Gastroesophageal sphincter (tissue), 4 donors: ENCODE data around the gene C9orf153. TPM values are rescaled to one million over a fixed set of nuclear protein-coding genes. Genes with fewer than 3 reads are reported as not detected.

ENCODE experiments used
- ATAC-seq: fragments of 150-250 bp; one replicate; pipeline ENCODE4 v1.9.1; 2016; ENCODE audit warnings: mild to moderate bottlenecking, moderate library complexity
- H3K27ac ChIP-seq, 4 donors: fragments of 200-600 bp; sonication (generic) in 3 of 4; 1 replicate in 3 of 4; 2 replicates in 1 of 4; pipeline ENCODE4 v1.5.1; 2016 to 2019
- H3K27me3 ChIP-seq: fragments of 200-600 bp; sonication (generic); one replicate; pipeline ENCODE4 v1.5.1; 2019
- H3K36me3 ChIP-seq, 2 donors: fragments of 200-600 bp; sonication (generic); one replicate each; pipeline ENCODE4 v1.5.1; 2019; ENCODE audit warnings: control low read depth in 1 of 2
- H3K4me1 ChIP-seq, 3 donors: fragments of 200-600 bp; sonication (generic); 1 replicate in 2 of 3; 2 replicates in 1 of 3; pipeline ENCODE4 v1.5.1; 2016 to 2019; ENCODE audit warnings: control low read depth in 2 of 3
- H3K4me3 ChIP-seq, 2 donors: fragments of 200-600 bp; sonication (generic); one replicate each; pipeline ENCODE4 v1.5.1; 2019; ENCODE audit warnings: mild to moderate bottlenecking in 1 of 2, moderate library complexity in 1 of 2
- H3K9me3 ChIP-seq, 3 donors: fragments of 200-600 bp; sonication (generic); one replicate each; pipeline ENCODE4 v1.5.1; 2017 to 2019; ENCODE audit warnings: control low read depth in 2 of 3
- EP300 ChIP-seq: sonication (generic); formaldehyde crosslinking; IDR thresholded peaks from one replicate; pipeline ENCODE4 v1.6.1; 2017; ENCODE audit warnings: antibody characterized with exemption, mild to moderate bottlenecking
- POLR2A ChIP-seq, 2 donors: fragments of 450-650 bp; IDR thresholded peaks; one replicate each; pipeline ENCODE4 v1.6.1; 2017; ENCODE audit warnings: antibody characterized with exemption in 2 of 2, mild to moderate bottlenecking in 2 of 2, moderate library complexity in 1 of 2
- POLR2AphosphoS5 ChIP-seq: sonication (generic); formaldehyde crosslinking; IDR thresholded peaks from one replicate; pipeline ENCODE4 v1.6.1; 2017; ENCODE audit warnings: antibody characterized with exemption
- WGBS, 2 donors: methylation state at CpG; one replicate each; pipeline ENCODE4 v1.1.5; 2018; ENCODE audit warnings: low coverage in 1 of 2; 5-methylcytosine and 5-hydroxymethylcytosine counted together
- total RNA-seq, 4 donors: library from RNA; depleted of rRNA; stranded (reverse); fragments of >200 nt; gene quantifications; one replicate each; pipeline ENCODE4 v1.1.0, GENCODE V29; 2016
- TF ChIP-seq, protein P1 (sequence below), 4 experiments: fragments of 200-600 bp in 2 of 4; fragments of 450-650 bp in 2 of 4; sonication (generic) in 1 of 4; IDR thresholded peaks; one replicate each; pipeline ENCODE4 v1.5.1; 2017 to 2019; ENCODE audit warnings: antibody characterized with exemption in 4 of 4, mild to moderate bottlenecking in 2 of 4, moderate library complexity in 2 of 4

C9orf153 gene
- total RNA-seq, 4 donors from 2014 or later = 0.31 to 0.54 (median 0.47) TPM; not detected in 1

- Histone ChIP-seq H3K9me3 (no peaks in the 10 kb centered on the region), H3K4me1 (peaks cover 0 to 29% (median 7%) of the 10 kb centered on the region in 3 donors), H3K27ac (no peak overlapping the region), H3K4me3 (no peak overlapping the region), H3K27me3 (no peaks in the 10 kb centered on the region), H3K36me3 (peaks cover 6 to 45% of the 10 kb centered on the region in 2 donors)
- no peak for ATAC-seq
- WGBS, 2 donors = 79 to 97% methylated on average over 4 of the region's 4 CpGs
- TF ChIP-seq EP300 = no peak
- no peak for TF ChIP-seq POLR2AphosphoS5
- no peak for TF ChIP-seq POLR2A (IDR thresholded peaks at IDR 0.05)
- TF ChIP-seq, protein P1, sequence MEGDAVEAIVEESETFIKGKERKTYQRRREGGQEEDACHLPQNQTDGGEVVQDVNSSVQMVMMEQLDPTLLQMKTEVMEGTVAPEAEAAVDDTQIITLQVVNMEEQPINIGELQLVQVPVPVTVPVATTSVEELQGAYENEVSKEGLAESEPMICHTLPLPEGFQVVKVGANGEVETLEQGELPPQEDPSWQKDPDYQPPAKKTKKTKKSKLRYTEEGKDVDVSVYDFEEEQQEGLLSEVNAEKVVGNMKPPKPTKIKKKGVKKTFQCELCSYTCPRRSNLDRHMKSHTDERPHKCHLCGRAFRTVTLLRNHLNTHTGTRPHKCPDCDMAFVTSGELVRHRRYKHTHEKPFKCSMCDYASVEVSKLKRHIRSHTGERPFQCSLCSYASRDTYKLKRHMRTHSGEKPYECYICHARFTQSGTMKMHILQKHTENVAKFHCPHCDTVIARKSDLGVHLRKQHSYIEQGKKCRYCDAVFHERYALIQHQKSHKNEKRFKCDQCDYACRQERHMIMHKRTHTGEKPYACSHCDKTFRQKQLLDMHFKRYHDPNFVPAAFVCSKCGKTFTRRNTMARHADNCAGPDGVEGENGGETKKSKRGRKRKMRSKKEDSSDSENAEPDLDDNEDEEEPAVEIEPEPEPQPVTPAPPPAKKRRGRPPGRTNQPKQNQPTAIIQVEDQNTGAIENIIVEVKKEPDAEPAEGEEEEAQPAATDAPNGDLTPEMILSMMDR (IDR thresholded peaks at IDR 0.05) = no peak
Measured at GRCh38 chr9:86272221-86272620, 12.8 kb upstream of the C9orf153 start.

- Histone ChIP-seq H3K36me3 (peaks cover 0 to 74% of the 10 kb centered on the region in 2 donors), H3K4me1 (no peaks in the 10 kb centered on the region), H3K27me3 (no peaks in the 10 kb centered on the region), H3K27ac (no peak overlapping the region), H3K4me3 (no peak overlapping the region), H3K9me3 (no peaks in the 10 kb centered on the region)
- no peak for ATAC-seq
- 100% methylated on average over 1 to 3 of the region's 6 CpGs for WGBS, 2 donors
- TF ChIP-seq POLR2AphosphoS5 (no peak), EP300 (no peak), POLR2A (IDR thresholded peaks at IDR 0.05) (no peak)
- TF ChIP-seq, protein P1 (IDR thresholded peaks at IDR 0.05) = no peak
Measured at GRCh38 chr9:86263876-86264275, 4.4 kb upstream of the C9orf153 start.

DNA sequence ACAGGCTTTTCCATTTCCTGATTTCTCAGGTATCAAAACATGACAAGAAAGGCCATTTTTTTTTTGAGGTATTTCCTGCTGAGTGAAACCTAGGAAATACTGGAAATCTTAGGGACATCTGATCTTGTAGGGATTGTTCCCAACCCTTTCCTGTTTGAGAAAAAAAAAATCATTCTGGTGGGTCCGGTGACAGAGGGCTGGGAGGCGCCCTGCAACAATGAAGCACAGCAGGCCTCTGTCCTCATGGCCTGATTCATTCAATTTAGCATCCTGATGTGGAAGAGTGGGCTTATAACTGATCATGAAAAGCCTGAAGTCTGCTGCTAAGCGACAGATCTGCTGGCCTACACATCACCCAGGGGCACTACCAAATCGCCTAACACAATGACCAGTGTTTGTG lies 3.0 kb upstream of the C9orf153 start:
- TF ChIP-seq, protein P1 (IDR thresholded peaks at IDR 0.05) = no peak
- TF ChIP-seq POLR2A (IDR thresholded peaks at IDR 0.05) (no peak), POLR2AphosphoS5 (no peak), EP300 (no peak)
- Histone ChIP-seq H3K27me3 (no peaks in the 10 kb centered on the region), H3K36me3 (peaks cover 0 to 66% of the 10 kb centered on the region in 2 donors), H3K27ac (no peak overlapping the region), H3K4me3 (no peak overlapping the region), H3K4me1 (no peaks in the 10 kb centered on the region), H3K9me3 (no peaks in the 10 kb centered on the region)
- no peak for ATAC-seq
- WGBS, 2 donors = 77 to 81% methylated on average over 4 of the region's 4 CpGs

DNA sequence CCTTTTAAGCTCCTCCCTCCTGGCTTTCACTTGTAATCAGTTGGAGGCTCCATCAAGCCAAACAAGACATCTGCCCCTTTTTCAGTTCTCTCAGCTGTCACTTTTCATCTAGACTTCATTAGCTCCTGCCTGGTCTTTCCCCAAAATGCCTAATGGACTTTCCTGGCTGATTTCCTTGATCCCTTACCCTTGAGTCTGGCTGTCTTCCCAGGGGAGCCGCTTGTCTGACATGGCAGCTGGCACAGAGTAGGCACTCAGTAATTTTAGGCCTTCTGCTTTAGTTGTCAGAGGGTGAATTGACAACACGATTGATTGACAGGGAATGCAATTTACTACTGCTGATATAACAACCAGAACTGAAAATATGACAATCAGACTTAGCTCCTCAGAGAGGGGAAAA lies 2.1 kb downstream of the C9orf153 start:
- Histone ChIP-seq H3K9me3 (no peaks in the 10 kb centered on the region), H3K36me3 (peaks cover 0 to 25% of the 10 kb centered on the region in 2 donors), H3K27me3 (no peaks in the 10 kb centered on the region), H3K4me1 (no peaks in the 10 kb centered on the region), H3K4me3 (no peak overlapping the region), H3K27ac (no peak overlapping the region)
- 60 to 80% methylated on average over 1 of the region's 2 CpGs for WGBS, 2 donors
- TF ChIP-seq EP300 = no peak
- no peak for TF ChIP-seq POLR2AphosphoS5
- ATAC-seq = no peak

DNA sequence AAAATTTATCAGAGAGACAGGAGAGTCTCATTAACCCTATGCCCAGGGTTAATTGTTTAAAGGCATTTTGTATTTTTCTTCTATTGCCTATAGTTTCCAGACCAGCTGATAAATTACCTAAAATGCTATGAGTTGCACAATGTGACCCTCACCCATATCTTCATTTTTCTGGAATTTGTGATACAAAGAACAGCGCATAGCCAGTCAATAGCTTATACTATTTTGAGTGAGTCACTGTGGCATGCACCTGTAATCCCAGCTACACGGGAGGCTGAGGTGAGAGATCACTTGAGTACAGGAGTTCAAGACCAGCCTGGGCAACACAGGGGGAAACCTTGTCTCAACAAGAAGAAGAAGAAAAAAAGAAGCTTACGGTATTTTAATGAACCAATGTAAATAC lies 2.8 kb downstream of the C9orf153 start:
- H3K27ac ChIP-seq = no peak overlapping the region
- H3K36me3 ChIP-seq = peaks cover 0 to 19% of the 10 kb centered on the region in 2 donors
- TF ChIP-seq POLR2AphosphoS5 = no peak
- TF ChIP-seq POLR2A (IDR thresholded peaks at IDR 0.05) = no peak
- TF ChIP-seq, protein P1 (IDR thresholded peaks at IDR 0.05) = no peak
- no peak for TF ChIP-seq EP300
- 82 to 88% methylated on average over 3 of the region's 3 CpGs for WGBS, 2 donors
- H3K4me1 ChIP-seq = no peaks in the 10 kb centered on the region
- no peaks in the 10 kb centered on the region for H3K27me3 ChIP-seq
- H3K9me3 ChIP-seq = no peaks in the 10 kb centered on the region
- no peak overlapping the region for H3K4me3 ChIP-seq
- no peak for ATAC-seq
